Astrocyte of the spinal cord (primary cell): ENCODE results near the gene STAB2.

Experiments
- DNase-seq: peaks from one replicate; pipeline ENCODE4 v3.0.0; 2011; ENCODE audit warnings: low read depth, low spot score
- H3K4me3 ChIP-seq: 2 replicates; pipeline ENCODE4 v1.5.1; 2011; ENCODE audit warnings: low read depth, mild to moderate bottlenecking, low read length, moderate library complexity
- in situ Hi-C: cut with HindIII; loops from 2 replicates; pipeline ENCODE4 v1.10.0; 2017; ENCODE audit warnings: low sequenced_read_pairs
- TF ChIP-seq, protein P1 (sequence below): IDR thresholded peaks from 2 replicates; pipeline ENCODE4 v1.5.1; 2012; ENCODE audit warnings: low read depth, mild to moderate bottlenecking, low read length, inconsistent platforms

The STAB2 gene

DNA sequence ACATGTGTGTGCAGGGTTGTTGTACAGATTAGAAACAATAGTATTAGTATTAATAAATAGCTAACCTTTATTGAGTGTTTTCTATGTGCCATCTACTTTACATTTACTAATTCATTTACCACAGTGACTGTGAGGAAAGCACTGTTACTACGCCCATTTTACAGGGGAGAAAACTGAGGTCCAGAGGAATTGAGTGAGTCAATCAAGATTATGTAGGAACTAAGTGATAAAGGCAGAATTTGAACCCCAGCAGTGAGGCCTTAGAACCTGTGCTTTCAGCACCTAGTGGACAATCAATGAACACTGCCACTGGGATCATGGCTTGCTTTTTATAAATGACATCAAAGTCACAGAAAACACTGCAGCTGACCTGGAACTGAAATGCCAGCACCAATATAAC lies 225.7 kb downstream of the STAB2 start:
- no peak for DNase-seq
- TF ChIP-seq, protein P1, sequence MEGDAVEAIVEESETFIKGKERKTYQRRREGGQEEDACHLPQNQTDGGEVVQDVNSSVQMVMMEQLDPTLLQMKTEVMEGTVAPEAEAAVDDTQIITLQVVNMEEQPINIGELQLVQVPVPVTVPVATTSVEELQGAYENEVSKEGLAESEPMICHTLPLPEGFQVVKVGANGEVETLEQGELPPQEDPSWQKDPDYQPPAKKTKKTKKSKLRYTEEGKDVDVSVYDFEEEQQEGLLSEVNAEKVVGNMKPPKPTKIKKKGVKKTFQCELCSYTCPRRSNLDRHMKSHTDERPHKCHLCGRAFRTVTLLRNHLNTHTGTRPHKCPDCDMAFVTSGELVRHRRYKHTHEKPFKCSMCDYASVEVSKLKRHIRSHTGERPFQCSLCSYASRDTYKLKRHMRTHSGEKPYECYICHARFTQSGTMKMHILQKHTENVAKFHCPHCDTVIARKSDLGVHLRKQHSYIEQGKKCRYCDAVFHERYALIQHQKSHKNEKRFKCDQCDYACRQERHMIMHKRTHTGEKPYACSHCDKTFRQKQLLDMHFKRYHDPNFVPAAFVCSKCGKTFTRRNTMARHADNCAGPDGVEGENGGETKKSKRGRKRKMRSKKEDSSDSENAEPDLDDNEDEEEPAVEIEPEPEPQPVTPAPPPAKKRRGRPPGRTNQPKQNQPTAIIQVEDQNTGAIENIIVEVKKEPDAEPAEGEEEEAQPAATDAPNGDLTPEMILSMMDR: no peak
- in situ Hi-C loops: no loop called here
- no peak overlapping the region for H3K4me3 ChIP-seq

DNA sequence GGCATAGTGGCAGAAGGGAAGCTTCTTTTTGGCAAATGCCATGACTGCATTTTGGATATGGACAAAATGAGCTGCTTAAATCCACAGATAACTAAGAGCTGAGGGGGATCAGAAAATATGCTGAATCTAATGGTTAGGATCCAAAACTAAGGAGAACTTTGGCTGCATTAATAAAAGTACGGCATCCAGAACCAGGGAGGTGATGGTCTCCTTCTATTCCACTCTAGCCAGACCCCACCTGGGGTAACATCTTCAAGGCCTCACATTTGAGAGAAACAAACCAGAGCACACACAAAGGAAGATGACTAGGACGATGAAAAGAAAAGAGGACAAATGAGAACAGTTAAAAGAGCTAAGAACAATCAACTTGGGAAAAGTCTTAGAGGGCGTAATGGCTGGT lies 226.4 kb downstream of the STAB2 start:
- in situ Hi-C loops: no loop called here
- TF ChIP-seq, protein P1: no peak
- H3K4me3 ChIP-seq: no peak overlapping the region
- no peak for DNase-seq

DNA sequence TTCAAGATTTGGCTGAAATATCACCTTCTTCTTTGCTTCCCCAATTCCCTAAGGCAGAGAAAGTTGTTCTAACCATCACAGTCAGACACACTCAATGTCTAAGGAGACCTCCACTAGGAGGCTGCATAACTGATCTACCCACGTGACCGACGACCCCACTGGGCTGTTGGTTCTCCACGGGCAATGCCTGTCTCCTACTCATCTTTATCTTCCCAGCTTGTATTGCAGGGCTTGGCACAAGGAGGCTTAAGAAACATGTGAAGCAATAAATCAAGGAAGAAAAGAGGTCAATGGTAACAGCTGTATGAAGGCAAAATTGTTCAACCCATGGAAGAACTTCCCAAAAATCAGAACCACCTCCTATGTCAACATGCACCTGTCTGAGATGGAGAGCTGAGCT lies 226.9 kb downstream of the STAB2 start:
- TF ChIP-seq, protein P1: no peak
- in situ Hi-C loops: no loop called here
- H3K4me3 ChIP-seq: no peak overlapping the region
- DNase-seq: no peak

DNA sequence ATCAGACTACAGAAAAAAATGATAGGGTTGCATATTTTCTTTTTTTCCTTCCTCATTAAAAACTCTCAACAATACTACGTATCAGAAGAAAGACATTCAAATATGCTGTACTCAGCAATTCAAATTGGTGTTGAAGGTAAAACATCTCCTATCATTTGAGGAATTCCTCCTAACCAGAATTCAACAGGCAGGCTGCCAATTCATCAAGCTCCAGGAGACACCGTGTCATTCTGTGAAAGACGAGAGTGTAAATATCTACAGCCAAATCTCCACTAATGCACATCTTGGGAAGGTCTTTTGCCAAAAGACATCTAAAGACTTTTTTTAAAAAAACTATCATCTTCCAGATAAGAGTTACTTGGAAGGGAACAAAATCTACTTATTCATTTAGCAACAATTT lies 227.4 kb downstream of the STAB2 start:
- in situ Hi-C loops: no loop called here
- H3K4me3 ChIP-seq: no peak overlapping the region
- TF ChIP-seq, protein P1: no peak
- DNase-seq: no peak
